Measurements from ENCODE around the gene SLC22A13. TPM values are rescaled to one million over a fixed set of nuclear protein-coding genes. Genes with fewer than 3 reads are reported as not detected.

Gene SLC22A13
- total RNA-seq, 1 donor from 2014 or later, result under 0.01 TPM

Other genes starting within 250 kb of the SLC22A13 start
- 11.1 and 13.7 TPM in 2 replicates for gene PLCD1, start 236.2 kb upstream of the SLC22A13 start, total RNA-seq
- not detected in 2 replicates for gene DLEC1, start 226.6 kb upstream of the SLC22A13 start, total RNA-seq
- 32.5 and 32.9 TPM in 2 replicates for gene ACAA1, start 128.7 kb upstream of the SLC22A13 start, total RNA-seq
- gene MYD88, start 127.2 kb upstream of the SLC22A13 start, total RNA-seq, result 13.1 and 13.9 TPM in 2 replicates
- gene OXSR1, start 100.3 kb upstream of the SLC22A13 start, total RNA-seq, result 24.0 and 32.1 TPM in 2 replicates
- gene SLC22A14, start 16.5 kb downstream of the SLC22A13 start, total RNA-seq, result not detected in 2 replicates
- gene XYLB, start 81.0 kb downstream of the SLC22A13 start, total RNA-seq, result 1.3 and 1.8 TPM in 2 replicates
- gene ACVR2B, start 188.1 kb downstream of the SLC22A13 start, total RNA-seq, result 2.2 and 4.2 TPM in 2 replicates
- 5.2 TPM in 2 replicates for gene EXOG, start 230.5 kb downstream of the SLC22A13 start, total RNA-seq